ENCODE data around the gene DGKE. TPM values are rescaled to one million over a fixed set of nuclear protein-coding genes. Genes with fewer than 3 reads are reported as not detected.

Gene DGKE
- total RNA-seq, 1 donor from 2014 or later: 5.4 TPM

GRCh38 chr17:56849131-56849530 lies 15.2 kb downstream of the DGKE start:
- no peak for DNase-seq (ENCODE audit: low read depth)

- DNase-seq (ENCODE audit: low read depth): no peak
Observed at GRCh38 chr17:56850591-56850990, 16.6 kb downstream of the DGKE start.

- DNase-seq (ENCODE audit: low read depth): no peak
Observed at GRCh38 chr17:56851008-56851407, 17.1 kb downstream of the DGKE start.

DNA sequence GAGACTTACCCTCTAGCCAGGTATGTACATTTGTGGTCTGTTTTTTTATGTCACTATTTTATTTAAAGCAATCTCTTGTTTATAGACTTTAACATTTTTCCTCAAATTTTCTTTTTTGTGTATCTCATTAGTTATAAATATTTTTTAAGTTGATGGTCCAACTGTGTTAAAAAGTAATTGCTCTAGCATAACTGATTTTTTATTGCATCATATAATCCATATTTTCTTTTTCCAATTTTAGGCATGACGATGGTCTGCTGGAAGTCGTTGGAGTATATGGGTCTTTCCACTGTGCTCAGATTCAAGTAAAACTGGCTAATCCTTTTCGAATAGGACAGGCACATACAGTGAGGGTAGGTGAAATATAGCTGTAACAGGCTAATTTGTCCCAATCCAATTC lies 27.9 kb downstream of the DGKE start:
- no peak for DNase-seq (ENCODE audit: low read depth)

GRCh38 chr17:56863974-56864373 lies 30.0 kb downstream of the DGKE start:
- DNase-seq (ENCODE audit: low read depth): no peak

GRCh38 chr17:56866076-56866475 lies 32.1 kb downstream of the DGKE start:
- DNase-seq (ENCODE audit: low read depth): no peak

DNA sequence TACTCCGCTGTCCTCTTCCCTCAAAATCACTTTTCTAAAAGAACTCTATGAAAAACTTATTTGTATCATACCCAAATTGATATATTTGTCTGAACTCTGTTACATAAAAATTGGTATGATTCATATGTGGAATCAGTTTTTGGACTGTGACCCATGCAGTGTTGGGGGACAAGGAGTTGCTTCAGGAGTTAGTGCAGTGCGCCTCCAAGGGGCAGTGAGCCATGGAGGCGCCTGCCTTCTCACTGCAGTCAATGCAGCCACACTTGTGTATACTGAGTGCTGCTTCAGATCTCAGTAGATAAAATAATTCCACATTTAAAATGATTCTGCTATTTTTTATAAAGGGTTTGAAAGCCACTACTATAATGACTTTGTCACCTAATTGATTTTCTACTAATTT lies 32.5 kb downstream of the DGKE start:
- DNase-seq (ENCODE audit: low read depth): no peak

DNA sequence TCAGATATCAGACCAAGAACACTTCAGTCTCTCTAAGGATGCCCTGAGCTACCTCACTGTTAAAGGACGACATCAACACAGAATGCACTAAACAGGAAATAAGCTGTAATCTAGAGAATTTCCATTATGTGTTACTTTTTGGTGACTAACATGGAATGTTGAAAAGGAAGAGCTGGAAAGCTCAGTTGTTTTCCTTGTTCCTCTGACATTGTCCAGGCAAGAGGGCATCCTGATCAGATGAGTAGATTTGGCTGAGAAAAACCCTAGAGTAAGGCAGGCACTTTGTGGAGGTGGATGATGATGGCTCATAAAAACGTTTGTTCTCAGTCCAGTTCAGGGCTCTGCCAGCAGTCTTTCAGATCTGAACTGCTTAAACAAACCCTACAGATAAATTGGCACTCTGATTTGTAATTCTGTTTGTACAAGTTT lies 34.0 kb downstream of the DGKE start:
- DNase-seq (ENCODE audit: low read depth): peak; percentile 2

DNA sequence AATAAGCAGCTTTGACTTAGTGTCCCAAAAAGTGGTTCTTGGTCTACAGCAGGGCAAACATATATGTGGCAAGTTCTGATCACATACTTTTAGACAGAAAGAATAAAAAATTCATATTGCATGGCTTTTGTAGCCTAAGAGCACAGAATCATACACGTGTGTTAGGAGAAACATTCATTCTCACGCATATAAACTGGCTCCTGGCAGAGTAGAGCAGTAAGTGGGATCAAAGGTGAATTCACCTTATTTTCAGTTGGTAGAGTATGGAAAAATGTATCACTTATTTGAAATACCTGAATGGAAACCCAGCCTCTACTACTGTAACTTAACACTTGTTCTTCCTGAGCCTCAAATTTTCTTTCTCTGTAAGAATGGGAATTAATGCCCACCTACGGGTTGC lies 34.8 kb downstream of the DGKE start:
- DNase-seq (ENCODE audit: low read depth): no peak

DNA sequence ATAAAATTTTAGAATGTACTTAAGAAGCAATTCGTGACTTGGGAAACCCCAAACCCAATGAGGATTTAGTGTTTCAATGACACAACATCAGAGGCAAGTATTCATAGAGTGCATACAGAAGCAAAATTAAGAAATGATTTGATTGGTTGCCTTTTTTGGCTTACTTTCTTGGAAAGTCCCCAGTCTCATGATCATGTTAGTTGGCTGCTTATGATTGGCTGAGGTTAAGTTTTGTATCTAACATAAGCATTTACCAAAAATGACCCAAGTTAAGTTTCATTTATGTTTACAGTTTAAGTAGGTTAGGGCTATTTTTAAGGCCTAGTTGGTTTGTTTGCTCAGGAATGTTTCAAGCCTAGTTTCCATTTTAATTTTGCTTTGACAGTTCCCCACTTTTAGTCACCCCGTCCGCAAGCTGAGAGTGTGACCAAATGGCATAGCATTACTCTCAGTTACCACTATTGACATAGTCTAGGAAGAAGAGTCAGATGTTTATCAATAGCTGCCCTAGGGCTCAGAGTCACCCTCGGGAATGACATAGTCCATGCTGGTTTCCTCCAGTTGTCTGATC lies 36.2 kb downstream of the DGKE start:
- no peak for DNase-seq (ENCODE audit: low read depth)

GRCh38 chr17:56876766-56877179 lies 42.8 kb downstream of the DGKE start:
- DNase-seq (ENCODE audit: low read depth): no peak

- no peak for DNase-seq (ENCODE audit: low read depth)
Observed at GRCh38 chr17:56879280-56879679, 45.3 kb downstream of the DGKE start.

DNA sequence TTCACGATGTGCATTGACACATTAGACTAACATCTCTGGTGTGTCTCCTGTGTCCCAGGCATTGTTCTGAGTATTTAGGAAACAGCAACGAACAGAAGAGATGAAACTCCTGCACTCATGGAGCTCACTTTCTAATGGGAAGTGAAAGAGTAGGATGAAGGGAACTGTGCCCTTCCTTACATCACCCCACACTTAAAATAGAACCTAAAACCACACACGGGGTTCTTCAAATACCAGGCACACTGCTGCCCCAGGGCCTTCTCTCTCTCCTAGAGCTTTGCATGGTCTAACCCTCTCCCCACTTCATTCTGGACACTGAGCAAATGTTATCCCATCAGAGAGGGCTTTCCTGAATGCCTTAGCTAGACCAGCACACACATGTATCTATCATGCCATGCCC lies 46.2 kb downstream of the DGKE start:
- no peak for DNase-seq (ENCODE audit: low read depth)

DNA sequence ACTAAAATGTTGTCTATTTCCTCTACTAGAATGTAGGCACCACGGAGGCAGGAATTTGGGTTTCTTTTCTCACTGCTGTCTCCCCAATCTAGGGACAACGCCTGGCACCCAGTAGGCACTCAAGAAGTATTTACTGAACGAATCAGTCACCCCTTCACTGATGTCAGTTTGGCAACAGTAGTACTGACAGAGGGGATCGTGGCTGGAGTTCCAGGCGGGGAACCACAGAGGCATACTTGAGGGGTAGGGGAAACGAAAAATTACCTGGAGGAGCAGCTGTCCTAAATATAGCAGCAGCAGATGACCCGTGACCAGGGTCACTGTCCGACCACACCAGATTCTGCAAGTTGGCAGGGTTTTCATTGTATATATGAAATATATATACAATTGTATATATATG lies 46.6 kb downstream of the DGKE start:
- DNase-seq (ENCODE audit: low read depth): no peak

GRCh38 chr17:56881685-56882295 lies 47.8 kb downstream of the DGKE start:
- no peak for DNase-seq (ENCODE audit: low read depth)

GRCh38 chr17:56883616-56884015 lies 49.7 kb downstream of the DGKE start:
- no peak for DNase-seq (ENCODE audit: low read depth)

- DNase-seq (ENCODE audit: low read depth): no peak
Observed at GRCh38 chr17:56884483-56885311, 50.7 kb downstream of the DGKE start.

DNA sequence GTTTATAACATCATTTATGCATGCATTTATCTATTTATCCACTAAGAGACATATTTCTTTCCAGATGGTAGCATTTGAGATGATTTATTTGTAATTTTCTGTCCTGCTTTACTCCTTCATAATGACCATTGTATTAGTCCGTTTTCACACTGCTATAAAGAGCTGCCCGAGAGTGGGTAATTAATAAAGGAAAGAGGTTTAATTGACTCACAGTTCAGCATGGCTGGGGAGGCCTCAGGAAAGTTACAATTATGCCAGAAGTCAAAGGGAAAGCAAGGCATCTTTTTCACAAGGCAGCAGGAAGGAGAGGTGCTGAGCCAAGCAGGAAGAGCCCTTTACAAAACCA lies 51.3 kb downstream of the DGKE start:
- DNase-seq (ENCODE audit: low read depth): no peak

DNA sequence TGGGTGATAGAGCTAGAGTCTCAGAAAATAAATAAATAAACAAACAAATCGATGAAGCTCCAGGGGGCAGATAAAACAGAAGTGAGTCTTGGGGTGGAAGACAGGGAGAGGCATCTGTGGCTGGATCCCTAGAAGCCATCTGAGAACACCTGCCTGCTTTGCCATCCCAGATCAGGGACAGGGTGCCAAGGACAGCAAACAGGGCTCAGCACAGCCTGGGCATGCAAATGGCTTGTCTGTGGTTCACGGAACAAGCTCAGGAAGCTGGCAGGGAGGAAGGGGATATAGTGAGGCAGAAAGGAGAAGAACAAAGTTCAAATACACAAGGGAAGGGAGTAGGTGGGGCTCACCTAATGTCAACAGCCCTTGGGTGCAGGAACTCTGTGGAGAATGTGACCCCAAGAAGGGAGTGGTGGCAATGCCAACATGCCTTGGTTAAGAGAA lies 52.4 kb downstream of the DGKE start:
- DNase-seq (ENCODE audit: low read depth): no peak

- DNase-seq (ENCODE audit: low read depth): no peak
Observed at GRCh38 chr17:56887105-56887504, 53.2 kb downstream of the DGKE start.

DNA sequence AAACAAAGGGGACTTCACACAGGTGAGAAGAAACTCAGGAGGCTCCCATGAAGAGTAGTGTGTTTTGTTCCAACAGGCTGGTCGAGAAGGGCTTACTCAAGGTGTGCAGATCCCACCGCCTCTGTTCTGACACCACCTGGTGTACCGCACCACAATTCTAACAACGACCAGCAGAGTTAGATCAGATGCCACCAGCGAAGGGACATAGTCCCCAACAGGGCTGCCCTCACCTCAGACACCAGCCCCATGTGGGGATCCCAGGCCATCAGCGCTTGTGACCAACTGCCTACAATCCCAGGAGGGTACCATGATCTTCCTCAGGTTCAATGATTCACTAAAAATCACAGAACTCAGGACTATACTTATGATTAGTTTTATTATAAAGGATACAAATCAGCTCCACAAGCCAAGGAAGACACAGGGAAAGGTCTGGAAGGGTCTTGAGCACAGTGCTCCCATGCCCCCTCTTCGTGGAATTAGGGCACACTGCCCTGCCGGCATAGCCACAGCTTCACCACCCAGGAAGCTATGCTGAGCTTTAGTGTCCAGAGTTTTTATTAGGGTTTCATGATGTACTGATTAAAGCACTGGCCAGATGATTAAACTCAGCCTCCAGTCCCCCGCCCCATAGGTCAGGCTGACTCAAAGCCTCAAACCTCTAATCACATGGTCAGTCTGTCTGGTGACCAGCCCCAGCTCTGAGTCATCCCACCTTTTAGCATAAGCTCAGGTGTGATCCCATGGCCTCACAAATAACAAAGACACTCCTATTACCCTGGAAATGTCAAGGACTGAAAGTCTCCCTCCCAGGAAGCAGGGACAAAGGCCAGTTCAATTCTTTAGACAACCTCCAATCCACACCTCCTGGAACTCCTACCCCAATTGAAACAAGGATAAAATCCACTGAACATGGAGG lies 53.9 kb downstream of the DGKE start:
- DNase-seq (ENCODE audit: low read depth): peak; percentile 63

- no peak for DNase-seq (ENCODE audit: low read depth)
Observed at GRCh38 chr17:56890390-56890789, 56.4 kb downstream of the DGKE start.

All from renal cortical epithelial cell (primary cell).